AG09309 (cell line): ENCODE results near the gene OR4S1.
"Not testable (repeated sequence)": the region's sequence is repeated elsewhere in the genome, so short reads cannot be mapped to it uniquely, and the experiment has no call there.

Source experiments
- DNase-seq: peaks from one replicate; pipeline ENCODE4 v3.0.0-alpha.2; 2010; ENCODE audit warnings: low read depth
- H3K4me3 ChIP-seq: 2 replicates; pipeline ENCODE4 v1.5.1; 2011; ENCODE audit warnings: mild to moderate bottlenecking, low read depth, low read length, moderate library complexity; ENCODE audit not compliant: control insufficient read depth
- CTCF ChIP-seq: IDR thresholded peaks from 2 replicates; pipeline ENCODE4 v1.5.1; 2011; ENCODE audit warnings: mild to moderate bottlenecking, low read depth, low read length, inconsistent platforms; ENCODE audit not compliant: insufficient read depth, control insufficient read depth; ENCODE audit errors: missing control alignments

OR4S1 gene

GRCh38 chr11:48341466-48341865 is 35.4 kb downstream of the OR4S1 start:
- no peak for TF ChIP-seq CTCF

GRCh38 chr11:48342505-48342904 is 36.5 kb downstream of the OR4S1 start:
- not testable (repeated sequence) for H3K4me3 ChIP-seq, DNase-seq

More at GRCh38 chr11:48341466-48341865, 35.4 kb downstream of the OR4S1 start:
- no peak overlapping the region for H3K4me3 ChIP-seq
- no peak for DNase-seq

GRCh38 chr11:48346286-48346685 is 40.3 kb downstream of the OR4S1 start:
- DNase-seq, H3K4me3 ChIP-seq: not testable (repeated sequence)

GRCh38 chr11:48354013-48354412 is 48.0 kb downstream of the OR4S1 start:
- no peak for DNase-seq
- no peak overlapping the region for H3K4me3 ChIP-seq
- TF ChIP-seq CTCF = no peak

GRCh38 chr11:48354677-48355076 is 48.7 kb downstream of the OR4S1 start:
- H3K4me3 ChIP-seq = no peak overlapping the region
- TF ChIP-seq CTCF = no peak
- no peak for DNase-seq
